HepG2 (cell line): ENCODE data around the gene KCNJ5. TPM values are rescaled to one million over a fixed set of nuclear protein-coding genes. Genes with fewer than 3 reads are reported as not detected.

ENCODE experiments used
- ATAC-seq: fragments of 200-7000 bp; cut with Tn5 transposase; 3 replicates; pipeline ENCODE4 v1.9.1; 2020; ENCODE audit warnings: mild to moderate bottlenecking, moderate library complexity
- BruUV-seq: library from RNA; stranded (reverse); fragments of 400-500 nt; replicated peaks from 2 replicates; lab custom pipeline; 2021; lab: Mats Ljungman, UMichigan
- CTCF ChIA-PET: fragments of 300-600 bp; formaldehyde crosslinking; extraction: SDS; loops from one replicate; lab custom pipeline; 2021; ENCODE audit warnings: low total read pairs, inconsistent platforms, low intra/inter-chr PET ratio; lab: Yijun Ruan, JAX
- POLR2A ChIA-PET: fragments of 350-600 bp; sonication (Branson Sonifier 250); formaldehyde crosslinking; loops from one replicate; lab custom pipeline; 2020; ENCODE audit warnings: antibody characterized with exemption, inconsistent platforms; lab: Yijun Ruan, JAX
- DNase-seq: peaks from one replicate; pipeline ENCODE4 v3.0.0-alpha.2; 2015; ENCODE audit warnings: low spot score
- FAIRE-seq: peaks from 3 replicates; lab custom pipeline; 2011; peaks lifted over from hg19 to GRCh38; lab: Jason Lieb, UNC
- H2AFZ ChIP-seq: one replicate; pipeline ENCODE4 v1.6.1; 2011; ENCODE audit warnings: low read length, inconsistent platforms
- H3K27ac ChIP-seq: fragments of 300-600 bp; 3 replicates; pipeline ENCODE4 v1.8.0; 2011; ENCODE audit warnings: mixed run types, mild to moderate bottlenecking, mixed read lengths, low read length, inconsistent platforms; ENCODE audit not compliant: insufficient read depth; ENCODE audit errors: extremely low read length
- H3K27me3 ChIP-seq, 2 experiments: fragments of 200-600 bp in 1 of 2; 2 replicates in 1 of 2; 3 replicates in 1 of 2; pipeline versions ENCODE4 v1.6.0 to v1.8.0; 2011; ENCODE audit warnings: low read length in 2 of 2, mild to moderate bottlenecking in 2 of 2, moderate library complexity in 2 of 2, inconsistent platforms in 1 of 2; ENCODE audit not compliant: insufficient read depth in 2 of 2, control insufficient read depth in 1 of 2
- H3K36me3 ChIP-seq, 2 experiments: fragments of 200-600 bp in 1 of 2; replicated peaks in 1 of 2; 2 replicates in 1 of 2; 3 replicates in 1 of 2; pipeline versions ENCODE4 v1.5.1 to v1.8.0; 2011; ENCODE audit warnings: low read length in 2 of 2, inconsistent platforms in 1 of 2; ENCODE audit not compliant: insufficient read depth in 2 of 2, control insufficient read depth in 1 of 2
- H3K4me1 ChIP-seq: 2 replicates; pipeline ENCODE4 v1.5.1; 2012; ENCODE audit warnings: low read length, inconsistent platforms; ENCODE audit not compliant: insufficient read depth
- H3K4me2 ChIP-seq: 2 replicates; pipeline ENCODE4 v1.6.0; 2011; ENCODE audit warnings: low read depth, low read length, inconsistent platforms
- H3K4me3 ChIP-seq, 3 experiments: fragments of 200-600 bp in 1 of 3; sonication (generic), shearing (Covaris generic) in 1 of 3; replicated peaks in 1 of 3; 2 replicates each; pipeline ENCODE4 v1.5.1; 2011 to 2016; ENCODE audit warnings: low read length in 3 of 3, inconsistent platforms in 2 of 3, low read depth in 2 of 3, mild to moderate bottlenecking in 2 of 3, control low read depth in 1 of 3, mixed read lengths in 1 of 3; ENCODE audit not compliant: insufficient read depth in 1 of 3
- H3K79me2 ChIP-seq: one replicate; pipeline ENCODE4 v1.6.1; 2011; ENCODE audit warnings: low read length, inconsistent platforms; ENCODE audit not compliant: insufficient read depth
- H3K9ac ChIP-seq: 2 replicates; pipeline ENCODE4 v1.6.0; 2011; ENCODE audit warnings: mild to moderate bottlenecking, low read depth, low read length, inconsistent platforms; ENCODE audit not compliant: insufficient read depth
- H3K9me3 ChIP-seq: 2 replicates; pipeline ENCODE4 v1.5.1; 2012; ENCODE audit warnings: mild to moderate bottlenecking, low read length
- H4K20me1 ChIP-seq: 2 replicates; pipeline ENCODE4 v1.6.0; 2011; ENCODE audit warnings: inconsistent platforms, mild to moderate bottlenecking, low read length, moderate library complexity; ENCODE audit not compliant: insufficient read depth
- ZNF207 ChIP-seq: fragments of 450-650 bp; IDR thresholded peaks from 2 replicates; pipeline ENCODE4 v1.6.1; 2016; ENCODE audit warnings: antibody characterized with exemption, borderline replicate concordance
- ZNF605 ChIP-seq: sonication (generic); formaldehyde crosslinking; IDR thresholded peaks from 2 replicates; pipeline ENCODE4 v1.8.0; 2022; ENCODE audit warnings: mild to moderate bottlenecking, missing genetic modification reagents
- ZNF780A ChIP-seq: sonication (generic); formaldehyde crosslinking; IDR thresholded peaks from 2 replicates; pipeline ENCODE4 v1.8.0; 2022; ENCODE audit warnings: mild to moderate bottlenecking, missing genetic modification reagents, moderate library complexity
- ZNF83 ChIP-seq: sonication (generic); formaldehyde crosslinking; IDR thresholded peaks from 2 replicates; pipeline ENCODE4 v1.4.0; 2020; ENCODE audit warnings: missing genetic modification reagents, mild to moderate bottlenecking, borderline replicate concordance
- WGBS: methylation state at CpG from one replicate; pipeline ENCODE4 v1.1.6; 2017; ENCODE audit warnings: low lambda C conversion rate; 5-methylcytosine and 5-hydroxymethylcytosine counted together
- in situ Hi-C: cut with HindIII; loops from 2 replicates; pipeline ENCODE4 v1.10.0; 2017; ENCODE audit warnings: low pct_unique_long_range_greater_than_20kb; ENCODE audit not compliant: extremely low pct_ligation_motif_present
- intact Hi-C: fragments of 100-400 bp; cut with micrococcal nuclease; formaldehyde crosslinking; loops from one replicate; pipeline ENCODE4 v1.10.0; 2022; ENCODE audit not compliant: unreplicated experiment
- polyA plus RNA-seq, 8 experiments: library from polyadenylated mRNA; depleted of rRNA in 3 of 8; stranded (reverse) in 7 of 8; unstranded in 1 of 8; fragments of >200 nt; fragmentation: Illumina TruSeq in 4 of 8; extraction: Trizol in 4 of 8; gene quantifications; 2 replicates each; pipeline versions ENCODE4 v1.2.1 to v1.2.3, GENCODE V29; 2011 to 2016; ENCODE audit warnings: low read depth in 4 of 8, missing spikeins in 1 of 8, mixed read lengths in 1 of 8; ENCODE audit not compliant: insufficient read depth in 1 of 8
- total RNA-seq, 5 experiments: library from RNA; depleted of rRNA; stranded (reverse); fragments of >200 nt; fragmentation: Illumina TruSeq; extraction: Trizol; gene quantifications; 2 replicates each; pipeline ENCODE4 v1.2.3, GENCODE V29; 2016; ENCODE audit warnings: low read depth in 1 of 5
- TF ChIP-seq, protein P1 (sequence below): sonication (generic); formaldehyde crosslinking; IDR thresholded peaks from 2 replicates; pipeline ENCODE4 v1.4.0; 2020; ENCODE audit warnings: missing genetic modification reagents, borderline replicate concordance
- TF ChIP-seq, protein P2 (sequence below): sonication (generic); formaldehyde crosslinking; IDR thresholded peaks from 2 replicates; pipeline ENCODE4 v1.9.0; 2022; ENCODE audit warnings: missing genetic modification reagents, mild to moderate bottlenecking, borderline replicate concordance
- TF ChIP-seq, protein P3 (sequence below): sonication (generic); formaldehyde crosslinking; IDR thresholded peaks from 2 replicates; pipeline ENCODE4 v1.4.0; 2020; ENCODE audit warnings: mild to moderate bottlenecking, low read depth, missing genetic modification reagents

The KCNJ5 gene
- total and polyA plus RNA-seq, 2 of the 13 experiments (the other 11 are each of a cell fraction or from before 2014, with no cell fraction given) = not detected

DNA sequence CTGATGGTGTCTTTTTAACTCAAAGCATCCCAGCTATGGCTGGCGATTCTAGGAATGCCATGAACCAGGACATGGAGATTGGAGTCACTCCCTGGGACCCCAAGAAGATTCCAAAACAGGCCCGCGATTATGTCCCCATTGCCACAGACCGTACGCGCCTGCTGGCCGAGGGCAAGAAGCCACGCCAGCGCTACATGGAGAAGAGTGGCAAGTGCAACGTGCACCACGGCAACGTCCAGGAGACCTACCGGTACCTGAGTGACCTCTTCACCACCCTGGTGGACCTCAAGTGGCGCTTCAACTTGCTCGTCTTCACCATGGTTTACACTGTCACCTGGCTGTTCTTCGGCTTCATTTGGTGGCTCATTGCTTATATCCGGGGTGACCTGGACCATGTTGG is 20.1 kb downstream of the KCNJ5 start:
- no peak for ATAC-seq
- Histone ChIP-seq H3K9ac (no peak overlapping the region), H3K36me3 (no peaks in the 10 kb centered on the region), H2AFZ (no peak overlapping the region), H3K27ac (no peak overlapping the region), H4K20me1 (no peaks in the 10 kb centered on the region), H3K4me3 (no peak overlapping the region), H3K4me2 (no peak overlapping the region), H3K27me3 (peaks cover 3 to 22% of the 10 kb centered on the region in 2 experiments; a peak in 3 of 5 replicates), H3K79me2 (no peaks in the 10 kb centered on the region), H3K9me3 (no peaks in the 10 kb centered on the region), H3K4me1 (no peaks in the 10 kb centered on the region)
- no peak for DNase-seq
- FAIRE-seq = no peak
- 48% methylated on average over 7 of the region's 17 CpGs for WGBS
- TF ChIP-seq, protein P1, sequence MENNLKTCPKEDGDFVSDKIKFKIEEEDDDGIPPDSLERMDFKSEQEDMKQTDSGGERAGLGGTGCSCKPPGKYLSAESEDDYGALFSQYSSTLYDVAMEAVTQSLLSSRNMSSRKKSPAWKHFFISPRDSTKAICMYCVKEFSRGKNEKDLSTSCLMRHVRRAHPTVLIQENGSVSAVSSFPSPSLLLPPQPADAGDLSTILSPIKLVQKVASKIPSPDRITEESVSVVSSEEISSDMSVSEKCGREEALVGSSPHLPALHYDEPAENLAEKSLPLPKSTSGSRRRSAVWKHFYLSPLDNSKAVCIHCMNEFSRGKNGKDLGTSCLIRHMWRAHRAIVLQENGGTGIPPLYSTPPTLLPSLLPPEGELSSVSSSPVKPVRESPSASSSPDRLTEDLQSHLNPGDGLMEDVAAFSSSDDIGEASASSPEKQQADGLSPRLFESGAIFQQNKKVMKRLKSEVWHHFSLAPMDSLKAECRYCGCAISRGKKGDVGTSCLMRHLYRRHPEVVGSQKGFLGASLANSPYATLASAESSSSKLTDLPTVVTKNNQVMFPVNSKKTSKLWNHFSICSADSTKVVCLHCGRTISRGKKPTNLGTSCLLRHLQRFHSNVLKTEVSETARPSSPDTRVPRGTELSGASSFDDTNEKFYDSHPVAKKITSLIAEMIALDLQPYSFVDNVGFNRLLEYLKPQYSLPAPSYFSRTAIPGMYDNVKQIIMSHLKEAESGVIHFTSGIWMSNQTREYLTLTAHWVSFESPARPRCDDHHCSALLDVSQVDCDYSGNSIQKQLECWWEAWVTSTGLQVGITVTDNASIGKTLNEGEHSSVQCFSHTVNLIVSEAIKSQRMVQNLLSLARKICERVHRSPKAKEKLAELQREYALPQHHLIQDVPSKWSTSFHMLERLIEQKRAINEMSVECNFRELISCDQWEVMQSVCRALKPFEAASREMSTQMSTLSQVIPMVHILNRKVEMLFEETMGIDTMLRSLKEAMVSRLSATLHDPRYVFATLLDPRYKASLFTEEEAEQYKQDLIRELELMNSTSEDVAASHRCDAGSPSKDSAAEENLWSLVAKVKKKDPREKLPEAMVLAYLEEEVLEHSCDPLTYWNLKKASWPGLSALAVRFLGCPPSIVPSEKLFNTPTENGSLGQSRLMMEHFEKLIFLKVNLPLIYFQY (CRISPR knock-in tag) = no peak
- TF ChIP-seq, protein P2, sequence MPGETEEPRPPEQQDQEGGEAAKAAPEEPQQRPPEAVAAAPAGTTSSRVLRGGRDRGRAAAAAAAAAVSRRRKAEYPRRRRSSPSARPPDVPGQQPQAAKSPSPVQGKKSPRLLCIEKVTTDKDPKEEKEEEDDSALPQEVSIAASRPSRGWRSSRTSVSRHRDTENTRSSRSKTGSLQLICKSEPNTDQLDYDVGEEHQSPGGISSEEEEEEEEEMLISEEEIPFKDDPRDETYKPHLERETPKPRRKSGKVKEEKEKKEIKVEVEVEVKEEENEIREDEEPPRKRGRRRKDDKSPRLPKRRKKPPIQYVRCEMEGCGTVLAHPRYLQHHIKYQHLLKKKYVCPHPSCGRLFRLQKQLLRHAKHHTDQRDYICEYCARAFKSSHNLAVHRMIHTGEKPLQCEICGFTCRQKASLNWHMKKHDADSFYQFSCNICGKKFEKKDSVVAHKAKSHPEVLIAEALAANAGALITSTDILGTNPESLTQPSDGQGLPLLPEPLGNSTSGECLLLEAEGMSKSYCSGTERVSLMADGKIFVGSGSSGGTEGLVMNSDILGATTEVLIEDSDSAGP (CRISPR knock-in tag) = no peak
- no peak for TF ChIP-seq ZNF207
- TF ChIP-seq, protein P3, sequence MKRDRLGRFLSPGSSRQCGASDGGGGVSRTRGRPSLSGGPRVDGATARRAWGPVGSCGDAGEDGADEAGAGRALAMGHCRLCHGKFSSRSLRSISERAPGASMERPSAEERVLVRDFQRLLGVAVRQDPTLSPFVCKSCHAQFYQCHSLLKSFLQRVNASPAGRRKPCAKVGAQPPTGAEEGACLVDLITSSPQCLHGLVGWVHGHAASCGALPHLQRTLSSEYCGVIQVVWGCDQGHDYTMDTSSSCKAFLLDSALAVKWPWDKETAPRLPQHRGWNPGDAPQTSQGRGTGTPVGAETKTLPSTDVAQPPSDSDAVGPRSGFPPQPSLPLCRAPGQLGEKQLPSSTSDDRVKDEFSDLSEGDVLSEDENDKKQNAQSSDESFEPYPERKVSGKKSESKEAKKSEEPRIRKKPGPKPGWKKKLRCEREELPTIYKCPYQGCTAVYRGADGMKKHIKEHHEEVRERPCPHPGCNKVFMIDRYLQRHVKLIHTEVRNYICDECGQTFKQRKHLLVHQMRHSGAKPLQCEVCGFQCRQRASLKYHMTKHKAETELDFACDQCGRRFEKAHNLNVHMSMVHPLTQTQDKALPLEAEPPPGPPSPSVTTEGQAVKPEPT (CRISPR knock-in tag) = no peak
- no peak for TF ChIP-seq ZNF83 (CRISPR knock-in tag)
- no peak for TF ChIP-seq ZNF780A (CRISPR knock-in tag)
- TF ChIP-seq ZNF605 (CRISPR knock-in tag) = no peak
- POLR2A ChIA-PET = no interaction called here
- no TSS peak for BruUV-seq
- in situ Hi-C loops = no loop called here
- intact Hi-C loops = no loop called here
- CTCF ChIA-PET = no interaction called here
